Measurements from ENCODE around the gene SPINK7. TPM values are rescaled to one million over a fixed set of nuclear protein-coding genes. Genes with fewer than 3 reads are reported as not detected.

The SPINK7 gene
- total RNA-seq, 1 donor: not detected

DNA sequence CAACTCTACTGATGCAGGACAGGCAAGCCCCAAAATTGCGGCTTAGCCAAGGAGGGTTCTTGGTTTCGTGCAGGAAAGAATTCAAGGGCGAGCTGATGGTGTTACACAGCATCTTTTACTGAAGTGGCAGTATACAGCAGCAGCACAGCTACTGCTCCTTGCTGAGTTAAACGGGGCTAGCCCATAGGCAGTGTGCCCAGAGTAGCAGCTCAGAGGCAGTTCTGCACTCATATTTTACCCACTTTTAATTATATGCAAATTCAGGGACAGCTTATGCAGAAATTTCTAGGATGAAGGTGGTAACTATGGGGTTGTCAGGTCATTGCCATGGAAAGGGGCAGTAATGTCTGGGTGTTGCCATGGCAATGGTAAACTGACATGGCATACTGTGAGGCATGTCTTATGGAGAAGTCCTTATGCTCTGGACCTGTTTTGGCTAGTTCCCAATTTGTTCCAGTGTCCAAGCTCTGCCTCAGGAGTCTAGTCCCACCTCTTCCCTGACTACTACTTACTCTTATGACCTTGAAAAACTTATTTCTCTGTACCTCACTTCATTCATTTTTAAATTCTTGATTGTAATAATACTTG lies 21.1 kb downstream of the SPINK7 start:
- no peak for DNase-seq (ENCODE audit: low read depth)
- H3K4me3 ChIP-seq (ENCODE audit: low read depth, low read length): no peak overlapping the region
- TF ChIP-seq, protein P1, sequence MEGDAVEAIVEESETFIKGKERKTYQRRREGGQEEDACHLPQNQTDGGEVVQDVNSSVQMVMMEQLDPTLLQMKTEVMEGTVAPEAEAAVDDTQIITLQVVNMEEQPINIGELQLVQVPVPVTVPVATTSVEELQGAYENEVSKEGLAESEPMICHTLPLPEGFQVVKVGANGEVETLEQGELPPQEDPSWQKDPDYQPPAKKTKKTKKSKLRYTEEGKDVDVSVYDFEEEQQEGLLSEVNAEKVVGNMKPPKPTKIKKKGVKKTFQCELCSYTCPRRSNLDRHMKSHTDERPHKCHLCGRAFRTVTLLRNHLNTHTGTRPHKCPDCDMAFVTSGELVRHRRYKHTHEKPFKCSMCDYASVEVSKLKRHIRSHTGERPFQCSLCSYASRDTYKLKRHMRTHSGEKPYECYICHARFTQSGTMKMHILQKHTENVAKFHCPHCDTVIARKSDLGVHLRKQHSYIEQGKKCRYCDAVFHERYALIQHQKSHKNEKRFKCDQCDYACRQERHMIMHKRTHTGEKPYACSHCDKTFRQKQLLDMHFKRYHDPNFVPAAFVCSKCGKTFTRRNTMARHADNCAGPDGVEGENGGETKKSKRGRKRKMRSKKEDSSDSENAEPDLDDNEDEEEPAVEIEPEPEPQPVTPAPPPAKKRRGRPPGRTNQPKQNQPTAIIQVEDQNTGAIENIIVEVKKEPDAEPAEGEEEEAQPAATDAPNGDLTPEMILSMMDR (IDR thresholded peaks at IDR 0.05; ENCODE audit: insufficient read depth, low read length): no peak

DNA sequence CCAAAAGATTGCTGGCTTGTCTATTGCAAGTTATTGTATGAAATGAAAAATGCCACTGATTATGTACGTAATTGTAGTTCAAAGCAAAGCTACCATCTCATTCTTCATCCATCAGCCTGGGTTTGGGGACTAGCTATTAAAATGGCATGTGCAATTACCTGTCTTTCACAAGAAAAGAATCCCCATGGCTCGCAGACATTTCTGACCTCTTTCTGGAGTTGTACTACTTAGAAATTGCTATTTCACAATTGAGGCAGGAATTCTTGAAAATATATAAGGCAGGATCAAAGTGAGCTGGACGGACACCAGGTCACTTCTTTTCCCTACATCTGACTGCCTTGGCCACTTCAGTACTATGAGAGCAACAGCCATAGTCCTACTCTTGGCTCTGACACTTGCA lies 23.0 kb downstream of the SPINK7 start, which contains the start of gene SPINK9:
SPINK9 (plus strand) TSS at position 301 of the 400 bp plus-strand sequence; CDS start at position 356, 55 bp downstream.
- DNase-seq (ENCODE audit: low read depth): no peak
- no peak within 1 kb of the TSS for H3K4me3 ChIP-seq (ENCODE audit: low read depth, low read length)
- TF ChIP-seq, protein P1 (IDR thresholded peaks at IDR 0.05; ENCODE audit: insufficient read depth, low read length): no peak

DNA sequence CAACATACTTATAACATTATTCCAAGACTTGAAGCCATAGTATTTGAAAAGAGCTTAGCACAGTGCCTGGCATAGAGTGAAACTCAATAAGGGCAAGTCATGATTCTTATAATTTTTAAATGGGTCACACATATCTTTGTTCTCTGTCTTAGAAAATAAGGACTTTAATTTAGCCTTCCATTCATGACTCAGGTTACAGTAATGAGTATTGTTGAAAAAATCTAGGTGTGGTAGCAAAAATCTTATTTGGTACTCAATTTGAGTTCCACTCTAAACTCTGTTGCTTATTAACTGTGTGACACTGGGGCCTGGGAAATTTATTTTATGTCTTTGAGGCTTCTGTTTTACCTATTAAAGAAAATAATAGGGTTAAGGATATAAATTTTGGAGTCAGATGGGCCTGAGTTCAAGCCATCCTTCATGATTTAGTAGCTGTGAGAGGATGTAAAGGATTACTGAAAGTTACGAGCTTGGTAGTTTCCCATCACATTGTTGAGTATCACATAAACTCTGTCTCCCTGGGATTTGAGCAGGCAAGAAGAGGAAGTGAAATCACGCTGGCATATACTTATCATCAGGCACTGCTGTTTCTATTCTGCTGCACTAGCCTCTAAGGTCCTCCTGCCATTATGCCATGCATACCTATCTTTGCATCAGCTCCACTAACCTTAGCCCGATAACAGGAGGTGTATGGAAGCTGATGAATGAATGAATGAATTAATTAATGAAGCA lies 24.6 kb downstream of the SPINK7 start:
- H3K4me3 ChIP-seq (ENCODE audit: low read depth, low read length): no peak overlapping the region
- no peak for DNase-seq (ENCODE audit: low read depth)
- TF ChIP-seq, protein P1 (IDR thresholded peaks at IDR 0.05; ENCODE audit: insufficient read depth, low read length): no peak

DNA sequence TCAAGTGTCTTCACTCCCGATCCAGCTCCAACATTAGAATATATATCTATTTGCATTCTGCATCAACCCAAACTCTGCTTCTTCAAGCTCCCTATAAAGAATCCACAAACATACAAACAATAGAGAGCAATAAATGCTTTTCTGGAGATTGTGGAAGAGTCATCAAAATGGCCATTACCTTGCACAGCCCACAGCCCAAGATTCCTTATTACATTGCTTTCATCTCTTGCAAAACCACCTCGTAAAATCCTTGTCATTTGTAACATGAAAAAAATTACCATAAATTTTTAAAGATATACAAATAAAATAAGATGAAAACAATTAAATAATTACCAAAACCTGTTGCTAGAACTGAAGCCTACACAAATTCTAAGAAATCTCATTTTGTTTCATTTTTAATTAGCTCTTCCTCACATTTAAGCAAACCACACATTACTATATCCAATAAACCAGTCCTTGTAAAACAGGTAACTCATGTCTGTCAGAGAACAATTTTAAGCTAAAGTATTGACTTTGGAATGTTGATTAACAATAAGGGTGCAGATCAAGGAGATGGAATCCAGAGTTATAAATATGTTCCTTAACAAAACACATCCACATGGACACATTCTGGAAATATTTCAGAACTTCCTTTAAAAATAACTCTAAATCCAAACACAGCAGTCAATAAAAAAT lies 30.3 kb downstream of the SPINK7 start:
- TF ChIP-seq, protein P1 (IDR thresholded peaks at IDR 0.05; ENCODE audit: insufficient read depth, low read length): no peak
- DNase-seq (ENCODE audit: low read depth): no peak
- H3K4me3 ChIP-seq (ENCODE audit: low read depth, low read length): no peak overlapping the region

DNA sequence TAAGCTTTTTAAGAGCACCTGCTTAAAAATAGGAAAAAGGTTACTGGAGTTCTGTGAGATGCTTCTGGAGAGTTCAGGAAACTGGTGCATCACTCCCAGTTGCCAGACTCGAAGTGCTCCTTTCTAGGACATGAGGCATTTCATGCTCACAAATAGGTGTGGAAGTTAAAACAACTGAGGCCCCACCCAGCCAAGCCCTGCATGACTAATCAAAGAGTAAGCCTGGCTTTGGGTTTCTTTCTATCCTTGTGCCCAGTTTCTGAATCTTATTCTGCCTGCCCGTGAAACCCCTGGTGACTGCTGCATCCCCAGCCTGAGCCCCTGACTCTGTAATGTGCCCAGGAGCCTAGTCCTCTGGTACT lies 30.8 kb downstream of the SPINK7 start:
- TF ChIP-seq, protein P1 (IDR thresholded peaks at IDR 0.05; ENCODE audit: insufficient read depth, low read length): no peak
- DNase-seq (ENCODE audit: low read depth): no peak

DNA sequence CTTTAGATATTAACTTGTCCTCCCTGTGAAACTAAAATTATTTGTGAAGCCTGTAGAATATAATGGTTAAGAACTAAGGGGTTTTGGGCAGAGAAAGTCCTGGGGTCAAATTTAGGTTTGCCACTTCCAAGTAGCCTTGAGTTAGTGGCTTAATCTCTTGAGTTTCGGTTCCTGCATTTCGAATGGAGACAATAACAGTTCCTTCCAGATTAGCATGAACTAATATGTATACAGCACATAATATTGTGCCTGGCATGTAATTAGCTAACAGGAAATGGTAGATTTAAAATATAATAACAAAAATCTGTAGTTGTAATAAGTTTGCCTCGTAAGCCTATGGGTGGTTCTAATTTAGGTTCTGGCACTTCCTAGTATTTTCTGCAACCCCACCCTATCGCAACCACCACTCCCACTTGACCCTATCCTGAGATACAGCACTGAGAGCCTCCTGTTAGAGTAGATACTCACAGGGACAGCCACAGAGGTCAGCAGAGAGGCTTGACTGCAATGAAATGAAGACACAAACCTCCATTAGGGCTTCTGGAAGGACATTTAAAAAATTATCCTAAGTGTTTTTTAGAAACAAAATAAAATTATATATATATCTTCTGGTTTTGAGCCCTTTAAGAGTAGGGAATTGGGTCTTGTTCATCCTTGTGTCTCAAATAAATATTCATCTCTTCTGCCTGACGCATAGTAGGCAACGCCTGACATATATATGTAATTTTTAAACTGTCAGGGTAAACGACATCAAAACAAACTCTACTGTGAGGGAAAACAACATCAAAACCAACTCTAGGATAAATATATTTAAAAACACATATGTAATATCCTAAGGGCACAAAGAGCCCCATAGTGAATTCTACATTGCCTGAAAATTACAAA lies 31.6 kb downstream of the SPINK7 start:
- TF ChIP-seq, protein P1 (IDR thresholded peaks at IDR 0.05; ENCODE audit: insufficient read depth, low read length): no peak
- no peak overlapping the region for H3K4me3 ChIP-seq (ENCODE audit: low read depth, low read length)
- DNase-seq (ENCODE audit: low read depth): no peak

More for the DNA sequence above, 30.8 kb downstream of the SPINK7 start:
- no peak overlapping the region for H3K4me3 ChIP-seq (ENCODE audit: low read depth, low read length)

All from fibroblast of the aortic adventitia (primary cell).